ENCODE results near the gene RALB.

Gene RALB

DNA sequence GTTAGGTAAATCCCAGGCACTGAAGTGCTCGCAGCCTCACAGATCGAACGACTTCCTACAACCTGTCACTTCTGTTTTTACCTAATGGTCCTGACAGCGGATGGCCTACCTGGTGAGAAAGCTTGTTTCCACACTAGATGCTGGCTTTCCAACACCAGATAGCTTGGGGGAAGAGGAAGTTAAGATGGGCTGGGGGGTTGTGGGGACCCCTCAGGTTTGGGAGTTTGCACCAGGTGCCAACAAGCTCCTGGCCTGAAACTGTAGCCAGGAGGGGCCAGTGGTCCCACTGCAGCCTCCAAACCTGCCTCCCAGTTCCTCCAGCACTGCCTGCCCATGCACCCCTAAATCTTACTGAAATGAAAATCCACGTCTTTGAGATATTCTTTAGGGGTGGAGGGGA is 33.4 kb upstream of the RALB start:
- peaks cover 5% of the 10 kb centered on the region for H3K27me3 ChIP-seq (ENCODE audit: control insufficient read depth, insufficient read depth, low read length)
- no peak overlapping the region for H3K4me3 ChIP-seq (ENCODE audit: low read length)
- no peaks in the 10 kb centered on the region for H3K9me3 ChIP-seq (ENCODE audit: control insufficient read depth, low read length)
- no peak overlapping the region for H3K9ac ChIP-seq (ENCODE audit: low read length)
- H3K4me1 ChIP-seq (ENCODE audit: control insufficient read depth, insufficient read depth, low read length): peaks cover 19% of the 10 kb centered on the region
- no peaks in the 10 kb centered on the region for H3K36me3 ChIP-seq (ENCODE audit: control insufficient read depth, insufficient read depth, low read length)

- no peak overlapping the region for H3K4me3 ChIP-seq (ENCODE audit: low read length)
- H3K27me3 ChIP-seq (ENCODE audit: control insufficient read depth, insufficient read depth, low read length): peaks cover 5% of the 10 kb centered on the region
- no peaks in the 10 kb centered on the region for H3K9me3 ChIP-seq (ENCODE audit: control insufficient read depth, low read length)
- H3K9ac ChIP-seq (ENCODE audit: low read length): no peak overlapping the region
- H3K4me1 ChIP-seq (ENCODE audit: control insufficient read depth, insufficient read depth, low read length): peaks cover 19% of the 10 kb centered on the region
- H3K36me3 ChIP-seq (ENCODE audit: control insufficient read depth, insufficient read depth, low read length): no peaks in the 10 kb centered on the region
These were observed 32.9 kb upstream of the RALB start for GRCh38 chr2:120219766-120220165.

DNA sequence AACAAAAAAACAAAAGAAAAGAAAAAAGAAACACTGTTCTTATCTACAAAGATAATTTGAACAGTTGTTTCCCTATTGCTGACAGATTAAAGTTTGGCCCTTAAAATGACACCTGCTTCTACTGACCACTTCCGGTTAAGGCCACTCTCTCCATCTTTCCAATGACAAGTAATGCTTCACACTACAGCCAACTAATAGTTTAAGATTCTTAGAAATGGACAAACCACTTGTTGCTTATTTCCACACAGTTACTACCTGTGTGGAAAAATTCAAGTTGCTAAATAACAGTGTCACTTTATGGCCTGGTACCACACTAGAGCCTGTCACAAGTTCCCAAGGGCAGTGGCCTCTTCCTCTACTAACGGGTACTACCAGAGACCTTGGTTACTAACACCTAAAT is 31.9 kb upstream of the RALB start:
- no peaks in the 10 kb centered on the region for H3K9me3 ChIP-seq (ENCODE audit: control insufficient read depth, low read length)
- peaks cover 19% of the 10 kb centered on the region for H3K4me1 ChIP-seq (ENCODE audit: control insufficient read depth, insufficient read depth, low read length)
- H3K27me3 ChIP-seq (ENCODE audit: control insufficient read depth, insufficient read depth, low read length): peaks cover 5% of the 10 kb centered on the region
- no peak overlapping the region for H3K4me3 ChIP-seq (ENCODE audit: low read length)
- H3K9ac ChIP-seq (ENCODE audit: low read length): no peak overlapping the region
- H3K36me3 ChIP-seq (ENCODE audit: control insufficient read depth, insufficient read depth, low read length): no peaks in the 10 kb centered on the region

GRCh38 chr2:120221616-120222015 is 31.0 kb upstream of the RALB start:
- Histone ChIP-seq H3K9ac (ENCODE audit: low read length) (no peak overlapping the region), H3K36me3 (ENCODE audit: control insufficient read depth, insufficient read depth, low read length) (no peaks in the 10 kb centered on the region), H3K27me3 (ENCODE audit: control insufficient read depth, insufficient read depth, low read length) (peaks cover 5% of the 10 kb centered on the region), H3K4me1 (ENCODE audit: control insufficient read depth, insufficient read depth, low read length) (peaks cover 19% of the 10 kb centered on the region), H3K4me3 (ENCODE audit: low read length) (no peak overlapping the region), H3K9me3 (ENCODE audit: control insufficient read depth, low read length) (no peaks in the 10 kb centered on the region)

DNA sequence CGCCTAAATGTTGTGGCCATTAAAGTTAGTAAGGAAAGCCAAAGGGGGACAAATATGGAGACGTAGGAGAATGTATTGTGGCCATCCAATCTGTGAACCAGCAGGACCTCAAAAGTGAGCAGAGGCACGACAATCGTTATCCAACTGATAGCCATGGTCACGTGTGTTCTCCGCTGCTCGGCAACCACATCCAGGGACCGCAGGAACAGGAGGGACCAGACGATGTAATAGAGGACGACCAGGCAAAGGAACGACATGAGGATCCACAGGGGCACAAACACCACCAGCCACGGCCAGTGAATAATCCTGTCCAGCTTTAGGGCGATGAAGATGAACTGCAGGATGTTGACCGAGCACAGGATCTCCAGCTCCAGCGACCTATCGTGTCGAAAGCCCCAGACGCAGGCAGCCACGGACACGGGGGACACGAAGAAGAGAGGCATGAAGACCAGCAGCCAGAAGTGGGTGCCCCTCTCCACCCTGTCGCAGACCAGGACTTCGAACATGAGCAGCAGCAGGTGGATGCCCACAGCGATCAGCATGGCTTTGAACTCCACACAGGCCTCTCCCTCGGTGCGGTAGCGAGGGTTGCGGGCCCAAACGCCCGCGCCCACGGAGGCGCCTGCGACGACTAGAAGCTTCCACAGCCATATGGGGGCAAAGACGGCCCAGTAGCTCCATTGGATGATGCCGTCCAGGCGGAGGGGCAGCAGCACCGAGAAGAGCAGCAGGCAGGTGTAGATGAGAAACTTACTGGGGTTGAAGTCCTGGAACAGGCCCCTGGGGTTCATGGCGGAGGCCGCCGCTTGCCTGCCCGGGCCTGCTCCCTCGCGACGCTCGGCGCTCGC is 30.2 kb upstream of the RALB start:
- peaks cover 19% of the 10 kb centered on the region for H3K4me1 ChIP-seq (ENCODE audit: control insufficient read depth, insufficient read depth, low read length)
- H3K9me3 ChIP-seq (ENCODE audit: control insufficient read depth, low read length): no peaks in the 10 kb centered on the region
- no peaks in the 10 kb centered on the region for H3K36me3 ChIP-seq (ENCODE audit: control insufficient read depth, insufficient read depth, low read length)
- peak overlapping the region; percentile 61 for H3K4me3 ChIP-seq (ENCODE audit: low read length)
- peak overlapping the region; percentile 71 for H3K9ac ChIP-seq (ENCODE audit: low read length)
- H3K27me3 ChIP-seq (ENCODE audit: control insufficient read depth, insufficient read depth, low read length): peaks cover 5% of the 10 kb centered on the region

DNA sequence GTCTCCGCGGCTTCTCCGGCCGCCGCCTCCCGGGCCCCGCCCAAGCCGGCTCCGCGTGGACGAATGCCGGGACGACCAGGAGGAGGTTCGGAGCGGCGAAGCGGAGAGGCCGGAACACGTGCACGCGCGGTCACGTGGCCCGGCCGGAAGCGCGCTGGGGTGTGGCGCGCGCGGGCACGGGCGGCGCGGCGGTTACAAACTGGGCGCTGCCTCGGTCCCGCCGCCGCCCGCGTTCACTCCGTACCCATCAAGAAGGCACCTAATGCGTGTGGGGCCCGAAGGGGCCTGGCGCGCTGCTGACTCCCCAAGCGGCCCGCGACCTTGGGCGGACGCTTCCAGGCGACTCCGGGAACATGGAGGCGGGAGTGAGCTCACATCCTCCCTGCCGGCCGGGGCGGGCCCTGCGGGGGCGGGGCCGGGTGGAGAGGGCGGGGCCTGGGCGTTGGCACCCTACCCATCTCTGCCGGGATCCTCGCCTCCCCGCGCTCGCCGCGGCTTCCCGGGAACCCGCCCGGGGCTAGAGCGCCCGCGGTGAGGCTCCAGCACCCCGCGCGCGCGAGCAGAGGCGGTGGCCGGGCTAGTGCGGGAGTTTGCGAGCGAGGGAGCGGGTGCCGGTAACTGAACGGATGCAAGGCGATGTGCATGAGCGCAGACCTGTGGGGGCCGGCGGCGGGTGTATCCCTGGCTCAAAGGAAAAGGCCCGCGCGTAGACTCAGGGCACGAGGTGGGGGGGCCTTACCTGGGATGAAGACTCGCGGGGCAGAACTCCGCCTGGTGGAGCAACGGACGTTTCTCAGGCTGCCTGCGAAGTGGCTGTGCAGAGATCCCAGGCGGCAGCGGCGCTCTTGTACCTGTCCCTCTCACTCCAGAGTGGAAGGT is 29.4 kb upstream of the RALB start, which contains the start of gene TMEM185B:
Gene TMEM185B (minus strand): TSS at position 367 of the 879 bp plus-strand sequence. CDS start 424 bp downstream, outside the sequence.
- H3K27me3 ChIP-seq (ENCODE audit: control insufficient read depth, insufficient read depth, low read length): peaks cover 5% of the 10 kb centered on the region
- peak within 1 kb of the TSS; percentile 71 for H3K9ac ChIP-seq (ENCODE audit: low read length)
- H3K9me3 ChIP-seq (ENCODE audit: control insufficient read depth, low read length): no peaks in the 10 kb centered on the region

DNA sequence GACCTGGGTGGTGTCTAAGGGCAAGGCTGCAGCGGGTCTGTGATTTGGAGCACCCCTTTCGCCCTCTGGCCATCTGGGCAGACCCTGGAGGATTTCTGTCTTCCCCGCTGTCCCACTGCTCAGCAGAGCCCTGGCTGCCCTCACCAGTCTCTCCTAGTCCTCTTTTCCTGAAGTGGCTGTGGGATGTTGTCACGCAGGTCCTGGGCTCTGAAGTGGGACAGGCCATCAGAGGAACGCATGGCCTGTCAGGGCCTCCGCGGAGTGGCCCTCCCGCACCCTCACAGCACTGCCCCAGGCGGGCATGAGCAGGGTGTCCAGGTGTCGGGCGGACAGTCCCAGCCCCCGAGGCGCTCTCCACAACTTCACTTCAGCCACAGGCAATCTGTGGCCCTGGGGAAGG is 28.4 kb upstream of the RALB start:
- Histone ChIP-seq H3K4me1 (ENCODE audit: control insufficient read depth, insufficient read depth, low read length) (peaks cover 19% of the 10 kb centered on the region), H3K27me3 (ENCODE audit: control insufficient read depth, insufficient read depth, low read length) (peaks cover 5% of the 10 kb centered on the region), H3K36me3 (ENCODE audit: control insufficient read depth, insufficient read depth, low read length) (no peaks in the 10 kb centered on the region), H3K4me3 (ENCODE audit: low read length) (no peak overlapping the region), H3K9me3 (ENCODE audit: control insufficient read depth, low read length) (no peaks in the 10 kb centered on the region), H3K9ac (ENCODE audit: low read length) (peak overlapping the region; percentile 71)

More for the DNA sequence above, 29.4 kb upstream of the RALB start, which contains the start of gene TMEM185B:
- Histone ChIP-seq H3K36me3 (ENCODE audit: control insufficient read depth, insufficient read depth, low read length) (no peaks in the 10 kb centered on the region), H3K4me1 (ENCODE audit: control insufficient read depth, insufficient read depth, low read length) (peaks cover 19% of the 10 kb centered on the region), H3K4me3 (ENCODE audit: low read length) (peak within 1 kb of the TSS; percentile 61)

DNA sequence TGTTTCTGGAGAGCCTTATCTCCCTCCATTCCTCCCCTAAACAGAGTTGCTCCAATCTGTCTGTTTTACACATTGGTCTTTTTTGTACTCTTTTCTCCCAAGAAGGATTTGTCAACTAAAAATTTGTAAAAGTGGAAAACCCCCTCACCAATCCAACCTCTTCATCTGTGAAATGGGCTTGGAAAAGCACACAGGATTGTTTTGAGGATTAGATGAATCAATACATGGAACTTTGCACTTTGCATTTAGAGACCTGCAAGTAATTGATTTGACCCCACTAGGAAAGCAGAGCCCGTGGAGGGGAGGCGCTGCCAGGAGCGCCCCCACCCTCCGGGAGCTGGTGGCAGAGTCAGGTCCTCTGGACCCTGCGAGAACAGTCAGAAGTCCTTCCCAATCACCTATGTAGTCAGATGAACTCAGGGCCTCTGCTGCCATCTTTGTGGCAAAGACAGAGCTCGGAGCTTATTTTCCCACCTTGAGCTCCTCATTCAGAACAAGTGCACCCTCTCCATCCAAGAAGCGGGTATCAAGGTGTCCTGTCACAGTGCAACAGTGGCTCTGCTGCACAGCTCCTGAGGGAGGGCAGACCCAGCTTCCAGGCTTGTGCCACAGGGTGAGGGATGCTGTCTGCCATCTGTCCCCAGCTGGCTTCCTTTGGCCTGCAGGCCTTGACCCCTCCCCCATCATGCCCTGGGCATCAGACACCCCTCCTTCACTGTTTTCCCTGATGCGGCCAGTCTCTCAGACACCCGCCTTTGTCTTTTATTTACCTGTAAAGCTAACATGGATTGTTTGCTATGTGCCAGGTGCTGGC is 27.7 kb upstream of the RALB start:
- peaks cover 5% of the 10 kb centered on the region for H3K27me3 ChIP-seq (ENCODE audit: control insufficient read depth, insufficient read depth, low read length)
- H3K9me3 ChIP-seq (ENCODE audit: control insufficient read depth, low read length): no peaks in the 10 kb centered on the region
- no peaks in the 10 kb centered on the region for H3K36me3 ChIP-seq (ENCODE audit: control insufficient read depth, insufficient read depth, low read length)
- H3K4me3 ChIP-seq (ENCODE audit: low read length): no peak overlapping the region
- peaks cover 23% of the 10 kb centered on the region for H3K4me1 ChIP-seq (ENCODE audit: control insufficient read depth, insufficient read depth, low read length)
- H3K9ac ChIP-seq (ENCODE audit: low read length): no peak overlapping the region

- Histone ChIP-seq H3K36me3 (ENCODE audit: control insufficient read depth, insufficient read depth, low read length) (no peaks in the 10 kb centered on the region), H3K9ac (ENCODE audit: low read length) (no peak overlapping the region), H3K4me1 (ENCODE audit: control insufficient read depth, insufficient read depth, low read length) (peaks cover 27% of the 10 kb centered on the region), H3K9me3 (ENCODE audit: control insufficient read depth, low read length) (no peaks in the 10 kb centered on the region), H3K27me3 (ENCODE audit: control insufficient read depth, insufficient read depth, low read length) (peaks cover 5% of the 10 kb centered on the region), H3K4me3 (ENCODE audit: low read length) (no peak overlapping the region)
These were observed 27.0 kb upstream of the RALB start for GRCh38 chr2:120225549-120226065.

GRCh38 chr2:120226316-120226715 is 26.3 kb upstream of the RALB start:
- Histone ChIP-seq H3K9ac (ENCODE audit: low read length) (no peak overlapping the region), H3K4me3 (ENCODE audit: low read length) (no peak overlapping the region), H3K27me3 (ENCODE audit: control insufficient read depth, insufficient read depth, low read length) (peaks cover 5% of the 10 kb centered on the region), H3K4me1 (ENCODE audit: control insufficient read depth, insufficient read depth, low read length) (peaks cover 34% of the 10 kb centered on the region), H3K9me3 (ENCODE audit: control insufficient read depth, low read length) (no peaks in the 10 kb centered on the region), H3K36me3 (ENCODE audit: control insufficient read depth, insufficient read depth, low read length) (no peaks in the 10 kb centered on the region)
